Activated T-cell treated with anti-CD3 and anti-CD28 coated beads, Interleukin-2, amount 50 U/mL, for 4 hours (primary cell): Measurements from ENCODE around the gene SUFU. TPM values are rescaled to one million over a fixed set of nuclear protein-coding genes. Genes with fewer than 3 reads are reported as not detected.
A peak's percentile ranks its signal among the peaks of the same experiment; 100 is the strongest.

ENCODE experiments used
- ATAC-seq, 2 donors: fragments of 200-7000 bp; cut with Tn5 transposase; one replicate each; pipeline ENCODE4 v1.10.0; 2021
- DNase-seq: peaks from one replicate; pipeline ENCODE4 v3.0.0-alpha.2; 2020
- H3K27me3 Mint-ChIP-seq: one replicate; pipeline ENCODE4 v1.8.0; 2021; ENCODE audit warnings: low read depth, mixed read lengths
- H3K36me3 Mint-ChIP-seq: one replicate; pipeline ENCODE4 v1.8.0; 2022; ENCODE audit warnings: mixed read lengths; ENCODE audit not compliant: insufficient read depth
- H3K4me1 Mint-ChIP-seq: one replicate; pipeline ENCODE4 v1.8.0; 2021; ENCODE audit warnings: low read depth, mixed read lengths
- H3K4me3 Mint-ChIP-seq: one replicate; pipeline ENCODE4 v1.8.0; 2021; ENCODE audit warnings: mild to moderate bottlenecking, moderate library complexity, mixed read lengths
- H3K9me3 Mint-ChIP-seq: one replicate; pipeline ENCODE4 v1.8.0; 2021; ENCODE audit warnings: mixed read lengths
- total RNA-seq, 3 donors: library from RNA; stranded (reverse); gene quantifications; one replicate each; pipeline ENCODE4 v1.2.1, GENCODE V29; 2021

The SUFU gene
- total RNA-seq, 3 donors from 2014 or later: 8.7 to 8.8 (median 8.8) TPM

DNA sequence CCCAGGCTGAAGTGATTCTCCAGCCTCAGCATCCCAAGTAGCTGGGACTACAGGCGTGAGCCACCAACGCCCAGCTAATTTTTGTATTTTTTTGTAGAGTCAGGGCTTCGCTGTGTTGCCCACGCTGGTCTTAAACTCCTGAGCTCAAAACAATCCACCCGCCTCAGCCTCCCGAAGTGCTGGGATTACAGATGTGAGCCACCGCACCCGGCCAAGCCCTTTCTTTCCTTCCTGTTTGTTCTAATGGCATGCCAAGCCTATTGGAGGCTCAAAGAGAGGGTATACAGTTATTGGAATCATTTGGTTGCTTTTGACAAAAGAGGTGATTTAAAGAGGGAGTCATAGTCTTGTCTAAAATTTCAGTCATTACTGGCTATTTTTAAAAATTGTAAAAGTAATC is 94.5 kb downstream of the SUFU start:
- no peak overlapping the region for H3K4me3 Mint-ChIP-seq
- peaks cover 21% of the 10 kb centered on the region for H3K36me3 Mint-ChIP-seq
- DNase-seq (no peak), ATAC-seq (no peak)
- no peaks in the 10 kb centered on the region for H3K9me3 Mint-ChIP-seq
- no peaks in the 10 kb centered on the region for H3K27me3 Mint-ChIP-seq
- H3K4me1 Mint-ChIP-seq: no peaks in the 10 kb centered on the region

DNA sequence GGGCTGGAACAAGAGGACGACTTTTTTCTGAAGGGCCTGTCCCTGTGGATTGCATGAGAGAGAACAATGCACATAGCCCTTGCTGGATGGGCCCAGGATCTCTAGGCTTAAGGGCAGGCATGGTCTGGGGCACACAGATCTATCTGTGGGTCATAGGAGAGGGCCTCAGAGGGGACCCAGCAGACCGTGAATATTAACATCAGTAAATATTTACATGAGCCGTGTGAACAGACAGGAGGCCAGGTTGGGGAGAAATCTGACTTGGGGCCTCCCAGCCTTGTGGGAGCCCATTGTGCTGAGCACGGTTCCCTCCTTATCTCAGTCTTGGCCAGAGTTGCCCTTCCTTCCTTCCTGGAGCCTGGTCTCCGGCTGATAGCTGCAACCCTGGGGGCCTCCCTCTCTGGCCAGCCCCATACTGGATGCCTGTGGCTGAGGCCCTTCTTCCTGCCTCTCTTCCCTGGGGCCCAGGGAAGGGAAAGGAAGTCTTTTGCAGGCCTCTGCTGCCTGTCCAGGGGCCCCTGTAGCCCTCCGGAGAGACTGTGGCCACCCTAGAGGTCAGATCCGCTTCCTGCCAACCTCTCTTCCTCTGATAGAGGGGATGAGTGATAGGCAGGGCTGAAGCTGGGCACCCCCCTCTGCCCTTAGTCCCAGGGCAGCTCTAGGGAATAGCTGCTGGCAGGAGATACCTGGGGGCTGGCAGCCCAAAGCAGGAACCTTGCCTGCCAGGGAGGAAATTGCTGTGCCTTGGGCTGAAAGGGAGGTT is 96.0 kb downstream of the SUFU start:
- peaks cover 23% of the 10 kb centered on the region for H3K36me3 Mint-ChIP-seq
- no peaks in the 10 kb centered on the region for H3K9me3 Mint-ChIP-seq
- ATAC-seq (no peak), DNase-seq (no peak)
- no peak overlapping the region for H3K4me3 Mint-ChIP-seq
- H3K27me3 Mint-ChIP-seq: no peaks in the 10 kb centered on the region
- H3K4me1 Mint-ChIP-seq: peaks cover 2% of the 10 kb centered on the region

DNA sequence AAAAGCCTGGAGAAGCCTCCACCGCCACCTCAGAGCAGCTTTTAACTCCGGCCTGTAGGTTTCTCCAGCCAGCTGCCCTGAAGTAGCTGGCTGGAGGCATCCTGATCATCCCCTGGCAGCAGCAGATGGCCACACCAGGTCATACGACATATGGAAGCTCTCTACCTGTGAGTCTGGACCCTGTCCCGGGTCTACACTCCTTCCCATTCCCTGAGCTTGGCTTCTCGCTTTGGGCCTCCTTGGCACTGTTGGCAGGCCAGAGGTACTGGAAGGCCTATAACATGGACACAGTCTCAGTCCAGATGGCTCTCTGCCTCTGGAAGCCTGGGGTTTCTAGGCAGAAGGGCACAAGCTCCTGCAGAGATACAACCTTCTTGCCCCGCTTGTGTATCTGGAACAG is 97.0 kb downstream of the SUFU start:
- no peaks in the 10 kb centered on the region for H3K27me3 Mint-ChIP-seq
- DNase-seq (no peak), ATAC-seq (no peak)
- peaks cover 18% of the 10 kb centered on the region for H3K36me3 Mint-ChIP-seq
- no peaks in the 10 kb centered on the region for H3K9me3 Mint-ChIP-seq
- H3K4me1 Mint-ChIP-seq: peaks cover 2% of the 10 kb centered on the region
- H3K4me3 Mint-ChIP-seq: no peak overlapping the region

DNA sequence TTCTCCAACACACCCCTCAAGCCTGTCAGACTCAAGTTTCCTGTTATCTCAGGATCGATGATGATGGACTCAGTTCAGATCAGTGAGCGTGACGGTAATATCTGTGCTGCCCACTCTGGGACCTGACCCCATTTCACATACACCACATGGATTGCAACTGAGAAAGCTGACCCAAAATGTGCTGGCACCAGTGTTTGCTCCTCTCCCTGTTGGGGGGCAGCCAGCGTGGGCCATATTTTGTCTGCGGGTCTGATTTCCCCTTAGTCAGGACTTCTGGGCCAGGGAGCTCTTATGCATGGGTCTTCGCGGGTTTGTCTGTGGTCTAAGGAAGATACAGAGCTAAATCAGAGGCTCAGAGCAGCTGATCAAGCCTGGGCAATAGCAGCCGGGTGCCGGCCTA is 97.9 kb downstream of the SUFU start:
- Mint-ChIP-seq H3K4me1 (peaks cover 2% of the 10 kb centered on the region), H3K9me3 (no peaks in the 10 kb centered on the region), H3K4me3 (no peak overlapping the region), H3K36me3 (peaks cover 20% of the 10 kb centered on the region), H3K27me3 (no peaks in the 10 kb centered on the region)
- DNase-seq (no peak), ATAC-seq (no peak)

DNA sequence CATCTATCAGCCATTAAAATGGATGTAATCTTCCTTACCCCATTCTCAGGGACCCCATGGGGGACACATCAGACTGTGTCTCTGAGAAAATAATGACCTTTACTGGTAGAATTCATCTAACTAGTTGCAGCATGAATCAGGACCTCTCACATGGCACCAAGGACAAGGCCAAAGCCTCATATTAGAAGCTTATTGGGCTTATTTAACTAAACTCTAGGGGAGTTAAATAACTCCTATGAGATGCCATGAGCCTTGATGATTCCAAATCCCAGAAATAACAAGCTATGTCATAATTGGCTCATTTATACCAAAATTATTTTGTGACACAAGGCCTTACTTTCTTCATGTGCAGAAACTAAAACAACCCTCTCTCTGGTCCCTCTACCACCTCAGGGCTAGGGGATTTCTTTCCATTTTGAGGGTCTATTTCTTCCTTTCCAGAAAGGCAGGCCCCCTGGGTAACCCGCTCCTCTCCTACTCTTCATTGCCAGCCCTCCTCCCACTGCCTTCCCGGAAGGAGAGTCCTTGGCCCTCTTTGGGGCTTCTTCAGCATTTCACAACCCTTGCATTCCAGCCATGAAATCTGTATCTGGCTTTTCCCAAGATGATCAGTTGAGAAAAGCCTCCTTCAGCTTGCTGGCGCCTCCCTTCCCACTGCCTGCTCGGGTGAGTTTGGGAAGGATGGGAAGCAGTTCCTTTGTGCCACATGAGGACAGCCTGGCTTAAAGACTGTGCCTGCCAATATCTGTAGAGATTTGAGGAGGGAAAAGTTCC is 98.7 kb downstream of the SUFU start:
- ATAC-seq (no peak), DNase-seq (no peak)
- Mint-ChIP-seq H3K9me3 (no peaks in the 10 kb centered on the region), H3K4me1 (peaks cover 2% of the 10 kb centered on the region), H3K36me3 (peaks cover 22% of the 10 kb centered on the region), H3K27me3 (no peaks in the 10 kb centered on the region), H3K4me3 (no peak overlapping the region)

DNA sequence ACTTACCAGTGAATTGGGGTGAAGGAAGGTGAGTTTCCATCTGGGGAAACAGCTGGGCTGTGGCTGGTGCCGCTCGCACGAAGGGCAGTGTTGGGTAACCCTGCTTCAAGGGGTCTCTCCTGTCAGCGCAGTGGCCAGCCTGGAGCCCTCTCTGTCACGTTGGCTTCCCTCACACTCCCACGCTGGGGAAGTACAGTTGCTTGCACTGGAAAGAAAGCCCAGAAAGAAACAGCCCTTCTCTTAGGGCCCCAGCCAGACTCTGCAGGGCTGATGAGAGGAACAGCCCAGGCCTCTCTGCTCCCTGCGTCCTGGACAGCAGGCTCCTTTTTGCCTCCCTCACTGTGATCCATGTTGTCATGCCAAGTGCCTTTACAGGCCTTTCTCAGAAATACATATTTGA is 100.2 kb downstream of the SUFU start:
- H3K27me3 Mint-ChIP-seq: no peaks in the 10 kb centered on the region
- no peak for ATAC-seq
- H3K36me3 Mint-ChIP-seq: peaks cover 18% of the 10 kb centered on the region

DNA sequence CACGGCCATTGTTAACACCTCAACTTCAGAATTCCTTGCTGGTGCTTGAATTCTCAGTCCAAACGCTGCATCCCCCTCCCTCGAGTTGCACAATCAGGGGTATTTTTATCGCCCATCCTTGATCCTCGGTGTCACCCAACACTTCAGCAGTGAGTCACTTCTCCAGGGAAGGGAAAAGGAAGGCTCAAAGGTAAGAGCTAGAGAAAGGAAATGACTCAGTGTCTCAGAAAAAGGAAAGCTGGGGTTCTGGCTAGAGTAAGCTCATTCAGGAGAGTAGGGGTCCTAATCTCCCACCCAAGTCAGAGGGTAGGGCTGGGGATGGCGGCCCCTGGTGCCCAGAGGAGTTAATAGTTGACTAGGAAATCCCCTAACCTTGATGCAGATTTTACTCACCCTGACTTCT is 100.7 kb downstream of the SUFU start:
- H3K27me3 Mint-ChIP-seq: no peaks in the 10 kb centered on the region
- no peak for DNase-seq
- no peaks in the 10 kb centered on the region for H3K9me3 Mint-ChIP-seq
- no peak for ATAC-seq
- H3K36me3 Mint-ChIP-seq: peaks cover 15% of the 10 kb centered on the region
- no peak overlapping the region for H3K4me3 Mint-ChIP-seq
- peaks cover 9% of the 10 kb centered on the region for H3K4me1 Mint-ChIP-seq

More for the DNA sequence above, 100.2 kb downstream of the SUFU start:
- no peaks in the 10 kb centered on the region for H3K9me3 Mint-ChIP-seq
- no peak overlapping the region for H3K4me3 Mint-ChIP-seq
- H3K4me1 Mint-ChIP-seq: peaks cover 5% of the 10 kb centered on the region
- DNase-seq: no peak

DNA sequence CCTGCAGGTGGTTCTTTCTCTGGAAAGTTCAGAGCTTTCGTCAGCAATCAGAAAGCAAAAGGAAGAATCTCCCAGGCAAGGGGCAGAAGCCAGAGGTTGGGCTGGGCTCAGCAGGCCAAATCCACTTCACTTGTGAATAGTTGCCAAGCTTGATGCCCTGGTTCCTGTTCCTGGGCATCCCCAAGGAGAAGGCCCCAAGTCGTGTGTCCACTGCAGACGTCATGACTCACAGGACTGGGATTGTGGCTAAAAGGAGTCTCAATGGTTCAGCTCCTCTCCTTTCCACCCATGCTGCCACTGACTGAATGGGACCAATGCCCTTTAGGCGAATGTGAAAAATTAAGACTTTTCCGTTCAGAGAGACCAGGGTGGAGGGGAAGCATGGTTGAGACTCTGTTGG is 101.9 kb downstream of the SUFU start:
- no peaks in the 10 kb centered on the region for H3K9me3 Mint-ChIP-seq
- ATAC-seq: no peak

DNA sequence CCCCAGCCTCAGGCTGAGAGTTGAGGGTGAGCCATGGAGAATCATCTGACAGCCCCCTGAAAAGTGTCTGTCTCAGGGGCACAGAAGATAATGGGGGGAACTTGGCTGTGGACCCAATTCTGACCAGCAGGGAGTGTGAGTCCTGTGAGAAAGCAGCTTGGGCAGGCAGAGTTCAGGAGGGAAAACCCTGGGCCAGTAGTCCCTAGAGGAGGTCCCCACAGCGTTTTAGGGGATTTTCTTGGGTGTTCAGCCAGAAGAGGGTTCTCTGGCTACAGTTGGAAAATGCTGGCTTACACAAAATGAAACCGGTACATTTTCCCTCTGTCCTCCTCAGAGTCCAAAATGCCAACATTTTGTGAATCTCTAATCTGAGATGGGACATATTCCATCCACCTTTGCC is 104.7 kb downstream of the SUFU start:
- no peaks in the 10 kb centered on the region for H3K27me3 Mint-ChIP-seq
- no peak overlapping the region for H3K4me3 Mint-ChIP-seq
- H3K36me3 Mint-ChIP-seq: peaks cover 10% of the 10 kb centered on the region
- H3K4me1 Mint-ChIP-seq: peaks cover 42% of the 10 kb centered on the region
- no peaks in the 10 kb centered on the region for H3K9me3 Mint-ChIP-seq
- ATAC-seq (no peak), DNase-seq (no peak)

More for the DNA sequence above, 101.9 kb downstream of the SUFU start:
- no peak for DNase-seq
- Mint-ChIP-seq H3K4me1 (peaks cover 18% of the 10 kb centered on the region), H3K4me3 (no peak overlapping the region), H3K36me3 (peaks cover 13% of the 10 kb centered on the region), H3K27me3 (no peaks in the 10 kb centered on the region)

DNA sequence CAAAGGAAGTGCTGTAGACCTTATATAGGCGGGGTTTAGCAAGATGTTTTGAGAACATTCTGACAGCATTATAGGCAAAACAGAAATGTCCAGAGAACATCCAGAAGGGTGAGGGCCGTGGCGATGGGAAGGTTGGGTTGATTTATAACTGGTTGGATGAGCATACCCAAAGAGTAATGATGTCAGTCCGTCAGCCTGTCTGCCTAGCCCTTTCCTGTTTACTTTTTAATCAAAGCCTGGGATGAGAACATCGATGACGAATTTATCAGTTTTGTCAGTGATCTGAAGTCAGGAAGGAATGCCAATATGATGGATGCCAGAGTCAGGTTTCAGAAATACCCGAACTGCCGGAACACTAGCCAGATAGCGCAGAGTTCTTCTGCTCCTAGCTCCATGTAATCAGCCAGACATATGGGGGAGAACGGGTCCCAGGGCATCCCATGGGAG is 106.7 kb downstream of the SUFU start:
- H3K9me3 Mint-ChIP-seq: no peaks in the 10 kb centered on the region
- H3K4me3 Mint-ChIP-seq: no peak overlapping the region
- no peaks in the 10 kb centered on the region for H3K27me3 Mint-ChIP-seq
- ATAC-seq (no peak), DNase-seq (no peak)
- H3K4me1 Mint-ChIP-seq: peaks cover 43% of the 10 kb centered on the region
- peaks cover 5% of the 10 kb centered on the region for H3K36me3 Mint-ChIP-seq

DNA sequence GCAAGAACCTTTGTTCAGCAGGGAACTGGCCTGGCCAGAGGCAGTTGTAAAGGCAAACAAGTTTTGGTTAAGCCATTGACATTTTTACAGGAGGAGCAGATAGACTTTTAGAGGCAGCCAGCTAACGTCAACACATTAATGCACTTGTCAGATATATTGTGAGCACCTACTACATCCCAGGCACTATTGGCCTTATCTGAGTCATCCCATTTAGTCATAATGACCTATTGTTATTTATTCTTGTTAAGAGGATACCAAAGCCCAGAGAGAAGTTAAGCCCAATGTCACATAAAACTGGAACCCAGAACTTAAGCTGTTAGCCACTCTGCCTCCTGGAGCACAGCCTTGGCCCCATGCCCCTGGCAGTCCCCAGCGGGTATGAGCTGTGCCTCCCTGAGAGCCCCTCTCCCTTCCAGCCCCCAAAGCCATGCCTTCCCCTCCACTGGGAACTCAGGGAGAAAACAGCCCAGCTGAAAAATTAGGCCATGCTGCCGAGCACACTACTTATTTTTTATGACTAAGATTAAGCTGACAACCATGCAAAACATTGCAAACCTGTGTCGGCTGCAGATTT is 107.8 kb downstream of the SUFU start:
- peak overlapping the region; percentile 11 for H3K4me3 Mint-ChIP-seq
- peaks cover 43% of the 10 kb centered on the region for H3K4me1 Mint-ChIP-seq
- H3K36me3 Mint-ChIP-seq: peaks cover 4% of the 10 kb centered on the region
- ATAC-seq (no peak), DNase-seq (no peak)
- H3K9me3 Mint-ChIP-seq: no peaks in the 10 kb centered on the region
- no peaks in the 10 kb centered on the region for H3K27me3 Mint-ChIP-seq

DNA sequence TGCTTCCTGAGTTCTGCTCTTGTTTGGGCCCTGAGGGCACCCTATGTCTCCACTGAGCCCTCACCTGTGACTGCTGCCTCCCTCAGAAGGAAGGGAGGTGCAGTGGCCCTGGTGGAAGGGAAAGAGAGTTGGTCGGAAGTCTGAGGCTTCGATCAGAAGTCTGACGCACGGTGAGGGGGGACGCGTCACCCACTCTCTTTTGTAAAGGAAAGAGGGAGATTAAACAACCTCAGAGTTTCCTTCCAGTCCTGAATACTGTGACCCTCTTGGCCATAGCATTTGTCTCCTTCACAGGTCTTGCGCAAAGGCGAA is 109.1 kb downstream of the SUFU start:
- DNase-seq (peak; percentile 51), ATAC-seq (peak; percentile 76 to 79)
- Mint-ChIP-seq H3K4me1 (peaks cover 43% of the 10 kb centered on the region), H3K4me3 (no peak overlapping the region), H3K36me3 (peaks cover 7% of the 10 kb centered on the region), H3K9me3 (no peaks in the 10 kb centered on the region), H3K27me3 (no peaks in the 10 kb centered on the region)

DNA sequence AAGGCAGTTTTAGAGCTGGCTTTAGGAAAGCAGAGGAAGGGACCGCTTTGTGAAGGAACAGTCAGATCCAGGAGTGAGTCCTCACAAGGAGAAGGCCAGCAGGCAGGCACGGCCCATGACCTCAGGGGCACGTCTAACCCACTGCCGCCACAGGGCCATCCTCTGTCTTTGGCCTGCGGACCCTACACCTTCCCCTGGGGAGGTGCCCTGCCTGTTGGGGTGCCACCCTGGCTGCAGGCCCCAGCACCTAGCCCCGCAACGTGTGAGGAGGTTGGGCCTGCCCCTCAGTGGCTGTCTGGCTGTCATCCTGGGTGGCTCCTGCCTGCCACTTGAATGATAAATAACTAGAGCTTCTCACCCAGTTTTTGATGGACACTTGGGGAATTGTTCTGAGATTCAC is 109.5 kb downstream of the SUFU start:
- Mint-ChIP-seq H3K9me3 (no peaks in the 10 kb centered on the region), H3K27me3 (no peaks in the 10 kb centered on the region), H3K4me1 (peaks cover 41% of the 10 kb centered on the region), H3K36me3 (peaks cover 8% of the 10 kb centered on the region), H3K4me3 (no peak overlapping the region)
- peak; percentile 15 to 21 for ATAC-seq
- DNase-seq: no peak

DNA sequence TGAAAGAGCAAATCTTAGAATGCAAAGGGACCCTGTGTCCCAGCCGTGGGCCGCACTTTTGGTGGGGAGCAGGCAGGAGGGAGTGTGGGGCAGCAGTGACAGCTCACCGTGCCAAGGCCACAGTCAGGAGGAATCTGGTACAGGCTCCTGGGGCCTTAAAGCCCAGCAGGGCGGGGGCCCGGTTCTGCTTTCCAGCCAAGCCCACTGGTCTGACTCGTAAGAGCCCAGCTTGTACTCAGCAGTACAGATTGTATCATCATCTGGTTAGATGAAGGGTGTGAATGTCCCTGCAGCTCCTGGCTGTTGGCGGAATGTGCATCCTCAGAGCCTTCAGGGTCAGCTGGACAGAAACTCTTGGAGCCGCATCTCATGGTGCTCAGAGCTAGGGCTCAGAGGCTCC is 110.0 kb downstream of the SUFU start:
- no peaks in the 10 kb centered on the region for H3K9me3 Mint-ChIP-seq
- DNase-seq: no peak
- H3K4me3 Mint-ChIP-seq: no peak overlapping the region
- H3K27me3 Mint-ChIP-seq: no peaks in the 10 kb centered on the region
- H3K4me1 Mint-ChIP-seq: peaks cover 40% of the 10 kb centered on the region
- H3K36me3 Mint-ChIP-seq: peaks cover 8% of the 10 kb centered on the region
- no peak for ATAC-seq

DNA sequence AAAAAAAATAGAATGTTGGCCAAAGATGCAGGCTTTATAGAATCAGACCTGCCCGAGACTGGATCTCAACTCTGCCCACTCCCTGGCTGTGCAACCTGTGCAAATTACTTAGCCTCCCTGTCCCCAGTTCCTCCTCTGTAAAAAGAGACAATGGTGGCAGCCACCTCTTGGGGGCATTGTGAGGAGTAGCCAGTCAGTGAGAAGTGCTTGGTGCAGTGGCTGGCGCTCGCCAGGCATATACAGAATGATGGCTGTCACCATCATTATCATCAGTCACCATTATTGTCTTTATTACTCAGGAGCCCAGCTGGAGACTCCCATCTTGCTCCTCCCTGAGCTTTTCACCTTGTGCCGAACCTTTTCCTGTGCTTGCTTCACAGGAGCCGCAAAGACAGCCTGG is 111.1 kb downstream of the SUFU start:
- Mint-ChIP-seq H3K27me3 (no peaks in the 10 kb centered on the region), H3K4me3 (no peak overlapping the region)
- no peak for ATAC-seq

More for the DNA sequence above, 111.1 kb downstream of the SUFU start:
- no peaks in the 10 kb centered on the region for H3K9me3 Mint-ChIP-seq
- H3K36me3 Mint-ChIP-seq: peaks cover 8% of the 10 kb centered on the region
- DNase-seq: no peak
- peaks cover 33% of the 10 kb centered on the region for H3K4me1 Mint-ChIP-seq
